WERI-Rb-1 (cell line): ENCODE measurements around the gene OR2F1.

Source experiments
- DNase-seq: peaks from one replicate; pipeline ENCODE4 v3.0.0-alpha.2; 2020
- H3K27ac ChIP-seq: fragments of 250-450 bp; sonication (Bioruptor Pico); 2 replicates; pipeline ENCODE4 v1.5.1; 2020; ENCODE audit warnings: mild to moderate bottlenecking, moderate library complexity
- H3K27me3 ChIP-seq: fragments of 250-450 bp; sonication (Bioruptor Pico); 2 replicates; pipeline ENCODE4 v1.5.1; 2021; ENCODE audit warnings: mild to moderate bottlenecking, low read depth, moderate library complexity; ENCODE audit not compliant: insufficient read depth, severe bottlenecking
- H3K36me3 ChIP-seq: fragments of 250-450 bp; sonication (Bioruptor Pico); 2 replicates; pipeline ENCODE4 v1.5.1; 2020; ENCODE audit warnings: mild to moderate bottlenecking, moderate library complexity
- H3K4me3 ChIP-seq: 2 replicates; pipeline ENCODE4 v1.5.1; 2011; ENCODE audit warnings: low read depth, mild to moderate bottlenecking, control low read depth, low read length
- H3K9me3 ChIP-seq: fragments of 250-450 bp; sonication (Bioruptor Pico); 2 replicates; pipeline ENCODE4 v1.5.1; 2021; ENCODE audit warnings: mild to moderate bottlenecking, moderate library complexity; ENCODE audit not compliant: severe bottlenecking
- CTCF ChIP-seq: IDR thresholded peaks from 2 replicates; pipeline ENCODE4 v1.5.1; 2011; ENCODE audit warnings: low read depth, mild to moderate bottlenecking, control low read depth, inconsistent platforms, low read length

OR2F1 gene

DNA sequence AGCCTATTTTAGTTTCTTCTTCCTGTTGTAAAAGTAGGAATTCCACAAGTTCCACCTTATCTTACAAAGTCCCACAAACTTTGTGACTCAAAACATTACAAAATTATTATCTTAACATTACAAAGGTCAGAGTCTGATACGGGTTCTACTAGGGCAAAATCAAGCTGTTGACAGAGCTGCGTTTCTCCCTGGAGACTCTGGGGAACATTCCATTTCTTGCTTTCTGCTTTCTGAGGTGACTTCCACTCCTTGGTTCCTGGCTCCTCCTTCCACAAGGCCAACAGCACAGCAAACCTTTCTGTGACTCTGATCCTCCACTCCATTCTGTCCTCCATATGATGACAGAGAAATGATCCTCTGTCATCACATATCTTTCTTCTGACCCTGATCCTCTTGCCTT is 10.6 kb downstream of the OR2F1 start:
- H3K4me3 ChIP-seq, result no peak overlapping the region
- H3K27me3 ChIP-seq, result no peaks in the 10 kb centered on the region
- TF ChIP-seq CTCF, result no peak
- no peaks in the 10 kb centered on the region for H3K9me3 ChIP-seq
- DNase-seq, result no peak
- H3K27ac ChIP-seq, result no peak overlapping the region
- no peaks in the 10 kb centered on the region for H3K36me3 ChIP-seq

DNA sequence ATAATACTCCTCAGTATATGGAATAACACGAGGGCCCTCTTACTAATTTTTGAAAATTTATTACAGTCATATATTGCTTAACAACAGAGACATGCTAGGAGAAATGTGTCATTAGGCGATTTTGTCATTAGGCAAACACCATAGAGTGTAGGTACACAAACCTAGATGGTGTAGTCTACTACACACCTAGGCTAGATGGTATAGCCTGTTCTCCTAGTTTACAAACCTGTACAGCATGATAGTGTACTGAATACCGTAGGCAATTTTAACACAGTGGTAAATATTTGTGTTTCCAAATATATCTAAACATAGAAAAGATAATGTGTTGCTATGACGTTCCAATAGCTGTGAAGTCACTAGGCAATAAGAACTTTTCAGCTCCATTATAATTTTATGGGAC is 12.8 kb downstream of the OR2F1 start:
- TF ChIP-seq CTCF, result no peak
- no peaks in the 10 kb centered on the region for H3K36me3 ChIP-seq
- DNase-seq, result no peak

DNA sequence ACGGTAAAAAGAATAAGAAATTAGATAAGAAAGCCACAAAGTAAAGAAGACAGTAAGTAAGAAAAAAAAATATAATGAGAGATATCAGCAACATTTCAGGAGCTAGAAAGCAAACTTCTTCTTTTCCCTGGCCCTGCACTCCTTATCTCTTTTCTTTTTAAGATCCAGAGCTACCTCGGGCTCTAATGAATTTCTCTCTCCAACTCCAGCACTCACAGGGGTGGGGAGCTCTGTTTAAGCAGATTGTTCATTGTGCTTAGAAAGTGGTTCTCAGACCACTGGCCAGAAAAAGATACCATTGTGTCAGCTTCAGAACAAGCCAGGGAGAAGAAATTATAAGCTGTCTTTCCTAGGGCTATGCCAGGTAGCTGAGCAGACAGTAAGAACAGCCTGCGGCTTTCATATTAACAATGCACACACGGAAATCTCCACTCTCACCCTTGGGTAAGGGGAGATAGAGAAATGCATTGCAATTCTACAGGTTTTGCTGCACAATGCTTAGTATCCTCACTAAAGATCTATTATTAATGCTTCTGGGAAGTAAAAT is 19.3 kb downstream of the OR2F1 start:
- Histone ChIP-seq H3K27ac (no peak overlapping the region), H3K27me3 (no peaks in the 10 kb centered on the region), H3K4me3 (no peak overlapping the region), H3K36me3 (no peaks in the 10 kb centered on the region), H3K9me3 (no peaks in the 10 kb centered on the region)
- DNase-seq, result no peak
- TF ChIP-seq CTCF, result no peak

More for the DNA sequence above, 12.8 kb downstream of the OR2F1 start:
- H3K4me3 ChIP-seq, result no peak overlapping the region
- no peak overlapping the region for H3K27ac ChIP-seq
- H3K27me3 ChIP-seq, result no peaks in the 10 kb centered on the region
- no peaks in the 10 kb centered on the region for H3K9me3 ChIP-seq

DNA sequence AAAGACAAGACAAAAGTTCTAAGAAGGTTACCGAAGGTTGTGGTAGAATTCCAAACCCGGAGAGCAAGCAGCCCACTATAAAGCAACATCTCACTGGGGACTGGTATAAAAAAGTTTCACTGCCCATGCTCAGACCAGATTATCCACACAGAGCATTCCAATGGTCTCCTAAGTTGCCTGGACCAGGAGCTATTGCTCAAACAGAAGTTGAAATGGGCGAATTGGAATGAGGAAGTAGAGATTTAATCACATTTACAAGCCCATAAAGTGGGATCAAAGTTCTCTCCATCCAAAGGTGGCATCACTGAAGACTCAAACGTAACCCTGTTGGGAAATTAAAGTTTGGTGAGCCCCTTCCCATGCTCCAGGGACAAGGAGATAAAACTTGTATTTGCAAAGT is 19.8 kb downstream of the OR2F1 start:
- H3K27me3 ChIP-seq, result no peaks in the 10 kb centered on the region
- H3K36me3 ChIP-seq, result no peaks in the 10 kb centered on the region
- DNase-seq, result no peak
- no peak for TF ChIP-seq CTCF
- H3K4me3 ChIP-seq, result no peak overlapping the region
- H3K9me3 ChIP-seq, result no peaks in the 10 kb centered on the region
- no peak overlapping the region for H3K27ac ChIP-seq

DNA sequence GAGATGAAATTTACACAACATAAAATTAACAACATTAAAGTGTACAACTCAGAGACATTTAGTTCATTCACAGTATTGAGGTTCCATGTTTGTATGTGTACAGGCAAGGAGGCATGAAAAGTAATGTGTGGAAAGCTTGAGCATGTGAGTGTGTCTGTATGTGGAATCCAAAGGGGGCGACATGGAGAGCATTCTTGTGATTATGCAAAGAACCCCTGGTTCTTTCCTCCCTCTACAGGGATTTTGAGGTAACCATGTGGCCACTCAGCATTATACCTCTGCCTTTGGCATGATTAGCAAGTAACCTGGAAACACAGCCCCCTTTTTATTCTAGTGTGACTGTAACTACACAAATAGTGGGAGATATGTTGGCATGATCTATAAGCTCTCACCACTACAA is 21.0 kb downstream of the OR2F1 start:
- H3K4me3 ChIP-seq, result no peak overlapping the region
- H3K36me3 ChIP-seq, result no peaks in the 10 kb centered on the region
- H3K27me3 ChIP-seq, result no peaks in the 10 kb centered on the region
- no peak overlapping the region for H3K27ac ChIP-seq
- peak; percentile 42 for TF ChIP-seq CTCF
- H3K9me3 ChIP-seq, result no peaks in the 10 kb centered on the region
- DNase-seq, result peak; percentile 24

DNA sequence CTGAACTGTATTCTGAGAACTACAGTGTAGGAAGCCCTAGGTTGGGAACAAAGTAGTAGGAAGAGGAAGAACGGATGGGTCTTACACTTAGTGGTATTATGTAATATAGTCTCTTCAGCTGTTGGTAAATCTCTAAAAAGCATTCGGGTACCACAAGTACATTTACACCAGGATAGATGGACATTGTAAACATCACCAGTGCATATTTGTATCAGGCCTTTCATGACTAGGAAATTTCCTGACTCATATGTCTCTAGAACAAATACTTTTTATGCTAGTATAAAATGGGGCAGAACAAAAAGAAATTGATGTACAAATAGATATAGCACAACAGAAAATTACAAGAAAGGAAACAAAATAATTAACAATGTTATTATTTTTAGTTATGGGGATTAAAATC is 23.9 kb downstream of the OR2F1 start:
- no peak for TF ChIP-seq CTCF
- H3K36me3 ChIP-seq, result no peaks in the 10 kb centered on the region
- no peaks in the 10 kb centered on the region for H3K9me3 ChIP-seq
- H3K27me3 ChIP-seq, result no peaks in the 10 kb centered on the region
- no peak overlapping the region for H3K4me3 ChIP-seq
- DNase-seq, result no peak
- H3K27ac ChIP-seq, result no peak overlapping the region
